Upper lobe of left lung (tissue), 6 donors: ENCODE data around the gene COL23A1. TPM values are rescaled to one million over a fixed set of nuclear protein-coding genes. Genes with fewer than 3 reads are reported as not detected.
"Not testable (repeated sequence)": the region's sequence is repeated elsewhere in the genome, so short reads cannot be mapped to it uniquely, and the experiment has no call there.

Experiments used
- ATAC-seq, 2 donors: fragments of 200-7000 bp; cut with Tn5 transposase; one replicate each; pipeline ENCODE4 v1.9.1; 2022; ENCODE audit warnings: mild to moderate bottlenecking in 2 of 2, moderate library complexity in 2 of 2; ENCODE audit not compliant: low FRiP score in 2 of 2
- DNase-seq, 2 donors: peaks; one replicate each; pipeline ENCODE4 v3.0.0-alpha.2; 2019 to 2020
- H3K27ac ChIP-seq, 4 donors: fragments of 200-600 bp; sonication (generic); one replicate each; pipeline ENCODE4 v1.5.1; 2016 to 2019
- H3K27me3 ChIP-seq, 4 donors: fragments of 200-600 bp; sonication (generic); one replicate each; pipeline ENCODE4 v1.5.1; 2017 to 2019
- H3K36me3 ChIP-seq, 4 donors: fragments of 200-600 bp; sonication (generic); one replicate each; pipeline ENCODE4 v1.5.1; 2016 to 2019
- H3K4me1 ChIP-seq, 4 donors: fragments of 200-600 bp; sonication (generic); one replicate each; pipeline ENCODE4 v1.5.1; 2018 to 2019
- H3K4me3 ChIP-seq, 4 donors: fragments of 200-600 bp; sonication (generic); one replicate each; pipeline ENCODE4 v1.5.1; 2017 to 2019; ENCODE audit warnings: mild to moderate bottlenecking in 2 of 4, moderate library complexity in 1 of 4
- H3K9me3 ChIP-seq, 4 donors: fragments of 200-600 bp; sonication (generic); one replicate each; pipeline ENCODE4 v1.5.1; 2018 to 2019
- EP300 ChIP-seq, 4 donors: sonication (generic); formaldehyde crosslinking; IDR thresholded peaks; one replicate each; pipeline ENCODE4 v1.5.1; 2017; ENCODE audit warnings: antibody characterized with exemption in 4 of 4, control low read depth in 2 of 4
- POLR2A ChIP-seq, 4 donors: fragments of 450-650 bp; IDR thresholded peaks; one replicate each; pipeline ENCODE4 v1.5.1; 2016 to 2017; ENCODE audit warnings: antibody characterized with exemption in 4 of 4, mild to moderate bottlenecking in 2 of 4
- POLR2AphosphoS5 ChIP-seq, 2 donors: sonication (generic); formaldehyde crosslinking; IDR thresholded peaks; one replicate each; pipeline ENCODE4 v1.5.1; 2017; ENCODE audit warnings: antibody characterized with exemption in 2 of 2
- WGBS, 2 donors: methylation state at CpG; one replicate each; pipeline ENCODE4 v1.1.5; 2017 to 2018; 5-methylcytosine and 5-hydroxymethylcytosine counted together
- total RNA-seq, 6 donors: library from RNA; depleted of rRNA in 4 of 6; stranded (reverse); fragments of >200 nt in 4 of 6; gene quantifications; one replicate each; pipeline versions ENCODE4 v1.1.0 to v1.2.1, GENCODE V29; 2016 to 2021
- TF ChIP-seq, protein P1 (sequence below), 6 experiments: fragments of 450-650 bp in 4 of 6; fragments of 200-600 bp in 2 of 6; sonication (generic) in 2 of 6; IDR thresholded peaks; one replicate each; pipeline ENCODE4 v1.5.1; 2016 to 2019; ENCODE audit warnings: antibody characterized with exemption in 6 of 6
- donor health status: DM: no; HTN: no; CAD: no; lungs with moderate emphysema.
- donor health status: DM: no; HTN: yes; CAD: no; lungs with severe emphysema.

The COL23A1 gene
- total RNA-seq, 6 donors from 2014 or later: 0.61 to 3.1 (median 1.5) TPM

DNA sequence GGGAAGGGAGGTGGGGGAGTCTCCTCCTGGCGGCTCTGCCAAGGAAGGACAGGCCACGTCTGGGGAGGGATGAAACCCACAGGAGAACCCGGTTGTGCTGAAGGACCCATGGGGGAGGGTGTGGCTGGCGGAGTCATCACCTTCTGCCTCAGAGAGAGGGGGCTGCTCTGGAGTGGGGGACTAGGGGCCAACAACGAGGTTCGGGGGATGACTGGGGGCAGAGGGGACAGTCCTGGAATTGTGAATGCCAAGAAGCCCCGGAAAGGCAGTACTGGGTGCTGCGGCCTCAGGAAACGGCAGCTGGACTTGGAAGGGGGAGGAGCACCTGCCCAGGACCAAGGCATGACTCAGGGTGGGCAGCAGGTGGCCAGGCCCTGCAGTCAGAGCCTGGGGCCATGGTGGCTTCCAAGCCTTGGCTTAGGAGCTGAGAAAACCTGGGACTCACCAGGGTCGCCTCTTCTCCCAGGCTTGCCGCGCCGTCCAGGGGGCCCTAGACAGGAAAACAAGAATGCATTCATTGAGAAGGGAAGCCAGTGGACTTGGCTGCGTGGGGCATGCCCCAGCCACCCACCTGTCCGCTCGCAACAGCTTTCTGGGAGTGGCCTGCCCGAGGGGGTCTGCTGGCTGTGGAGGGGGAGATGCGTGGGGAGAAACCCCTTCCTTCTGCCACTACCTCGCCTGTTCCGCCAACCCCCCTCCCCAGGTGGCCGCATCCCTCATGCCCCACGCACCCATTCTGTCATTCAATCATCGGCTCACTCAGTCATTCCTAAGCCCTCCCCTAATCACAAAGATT is 283.6 kb downstream of the COL23A1 start:
- H3K27me3 ChIP-seq: no peaks in the 10 kb centered on the region
- H3K36me3 ChIP-seq: no peaks in the 10 kb centered on the region
- TF ChIP-seq POLR2AphosphoS5 (IDR thresholded peaks at IDR 0.05) (no peak), POLR2A (IDR thresholded peaks at IDR 0.05) (no peak), EP300 (IDR thresholded peaks at IDR 0.05) (no peak)
- TF ChIP-seq, protein P1, sequence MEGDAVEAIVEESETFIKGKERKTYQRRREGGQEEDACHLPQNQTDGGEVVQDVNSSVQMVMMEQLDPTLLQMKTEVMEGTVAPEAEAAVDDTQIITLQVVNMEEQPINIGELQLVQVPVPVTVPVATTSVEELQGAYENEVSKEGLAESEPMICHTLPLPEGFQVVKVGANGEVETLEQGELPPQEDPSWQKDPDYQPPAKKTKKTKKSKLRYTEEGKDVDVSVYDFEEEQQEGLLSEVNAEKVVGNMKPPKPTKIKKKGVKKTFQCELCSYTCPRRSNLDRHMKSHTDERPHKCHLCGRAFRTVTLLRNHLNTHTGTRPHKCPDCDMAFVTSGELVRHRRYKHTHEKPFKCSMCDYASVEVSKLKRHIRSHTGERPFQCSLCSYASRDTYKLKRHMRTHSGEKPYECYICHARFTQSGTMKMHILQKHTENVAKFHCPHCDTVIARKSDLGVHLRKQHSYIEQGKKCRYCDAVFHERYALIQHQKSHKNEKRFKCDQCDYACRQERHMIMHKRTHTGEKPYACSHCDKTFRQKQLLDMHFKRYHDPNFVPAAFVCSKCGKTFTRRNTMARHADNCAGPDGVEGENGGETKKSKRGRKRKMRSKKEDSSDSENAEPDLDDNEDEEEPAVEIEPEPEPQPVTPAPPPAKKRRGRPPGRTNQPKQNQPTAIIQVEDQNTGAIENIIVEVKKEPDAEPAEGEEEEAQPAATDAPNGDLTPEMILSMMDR (IDR thresholded peaks at IDR 0.05): no peak
- DNase-seq (peak in 1 of 2 donors; percentile 8), ATAC-seq (no peak)
- no peak overlapping the region for H3K4me3 ChIP-seq
- no peaks in the 10 kb centered on the region for H3K4me1 ChIP-seq
- no peak overlapping the region for H3K27ac ChIP-seq
- WGBS, 2 donors: 81 to 86% methylated on average over 21 to 22 of the region's 23 CpGs
- H3K9me3 ChIP-seq: no peaks in the 10 kb centered on the region

DNA sequence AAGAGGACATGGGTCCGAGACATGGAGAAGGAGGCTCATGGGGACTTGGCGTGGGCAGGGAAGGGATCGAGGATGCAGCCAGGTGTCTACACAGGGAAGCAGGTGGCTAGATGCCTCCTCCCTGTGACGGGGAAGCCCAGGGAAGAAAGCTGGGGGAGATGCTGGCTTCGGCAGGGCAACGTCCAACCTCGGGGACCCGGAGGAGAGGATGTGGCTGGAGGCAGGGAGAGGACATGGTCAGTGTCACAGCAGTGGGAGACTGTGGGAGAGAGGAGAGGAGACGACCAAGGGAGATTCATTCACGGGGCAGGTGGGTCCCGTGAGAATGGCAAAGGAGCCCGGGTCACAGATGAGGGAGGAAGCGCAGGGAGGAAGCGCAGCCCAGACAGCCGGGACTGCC is 284.4 kb downstream of the COL23A1 start:
- Histone ChIP-seq H3K4me3 (no peak overlapping the region), H3K4me1 (no peaks in the 10 kb centered on the region), H3K9me3 (no peaks in the 10 kb centered on the region), H3K27me3 (no peaks in the 10 kb centered on the region), H3K27ac (no peak overlapping the region), H3K36me3 (no peaks in the 10 kb centered on the region)
- WGBS, 2 donors: 78 to 80% methylated on average over 15 of the region's 15 CpGs
- no peak for ATAC-seq
- TF ChIP-seq POLR2AphosphoS5 (IDR thresholded peaks at IDR 0.05) (no peak), POLR2A (IDR thresholded peaks at IDR 0.05) (no peak), EP300 (IDR thresholded peaks at IDR 0.05) (no peak)
- TF ChIP-seq, protein P1 (IDR thresholded peaks at IDR 0.05): no peak
- peak in 1 of 2 donors; percentile 6 for DNase-seq

DNA sequence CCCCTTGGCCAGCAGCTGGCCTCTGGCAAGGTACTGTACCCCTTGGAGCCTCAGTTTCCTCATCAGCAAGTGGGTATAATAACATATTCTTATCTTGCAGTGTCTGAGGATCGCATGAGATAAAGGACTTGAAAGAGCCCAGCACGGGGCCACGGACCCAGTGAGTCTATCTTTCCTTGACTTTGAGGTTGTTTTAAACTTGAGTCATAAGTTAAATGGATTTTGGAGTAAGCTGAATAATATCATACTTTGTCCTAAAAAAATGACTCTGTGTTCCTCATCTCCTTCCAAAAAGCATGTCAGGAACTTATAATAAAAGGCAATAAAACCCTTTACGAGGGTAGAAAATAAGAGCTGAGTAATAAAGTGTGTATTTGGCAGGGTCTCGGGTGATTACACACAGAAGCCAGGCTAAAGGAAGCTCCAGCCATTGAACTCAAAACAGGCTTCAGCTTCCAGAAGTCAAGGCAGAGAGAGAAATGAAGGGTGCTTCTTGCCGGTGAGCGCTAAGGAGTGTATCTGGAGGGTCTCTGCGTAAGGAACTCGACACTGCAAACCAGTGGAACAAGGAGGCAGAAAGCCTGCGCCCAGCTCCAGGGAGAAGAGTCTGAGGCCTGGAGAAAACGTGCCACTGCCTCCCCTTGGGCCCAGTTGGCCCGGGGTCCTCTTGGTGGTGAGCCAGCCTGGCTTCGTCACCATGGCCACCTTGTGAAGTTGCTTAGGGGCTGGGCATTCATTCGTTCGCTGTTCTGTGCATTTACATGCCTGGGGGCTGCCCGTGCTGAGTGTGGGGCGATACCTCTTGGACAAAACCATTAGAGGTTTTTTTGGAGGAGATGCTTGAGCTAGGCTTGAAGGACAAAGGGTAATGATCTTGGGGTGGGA is 285.2 kb downstream of the COL23A1 start:
- no peaks in the 10 kb centered on the region for H3K36me3 ChIP-seq
- ATAC-seq (no peak), DNase-seq (no peak)
- no peaks in the 10 kb centered on the region for H3K4me1 ChIP-seq
- no peak overlapping the region for H3K27ac ChIP-seq
- H3K27me3 ChIP-seq: no peaks in the 10 kb centered on the region
- H3K9me3 ChIP-seq: no peaks in the 10 kb centered on the region
- TF ChIP-seq EP300 (IDR thresholded peaks at IDR 0.05) (no peak), POLR2A (IDR thresholded peaks at IDR 0.05) (no peak), POLR2AphosphoS5 (IDR thresholded peaks at IDR 0.05) (no peak)
- TF ChIP-seq, protein P1 (IDR thresholded peaks at IDR 0.05): no peak
- no peak overlapping the region for H3K4me3 ChIP-seq
- 88 to 89% methylated on average over 16 to 17 of the region's 17 CpGs for whole genome bisulfite sequencing, 2 donors

DNA sequence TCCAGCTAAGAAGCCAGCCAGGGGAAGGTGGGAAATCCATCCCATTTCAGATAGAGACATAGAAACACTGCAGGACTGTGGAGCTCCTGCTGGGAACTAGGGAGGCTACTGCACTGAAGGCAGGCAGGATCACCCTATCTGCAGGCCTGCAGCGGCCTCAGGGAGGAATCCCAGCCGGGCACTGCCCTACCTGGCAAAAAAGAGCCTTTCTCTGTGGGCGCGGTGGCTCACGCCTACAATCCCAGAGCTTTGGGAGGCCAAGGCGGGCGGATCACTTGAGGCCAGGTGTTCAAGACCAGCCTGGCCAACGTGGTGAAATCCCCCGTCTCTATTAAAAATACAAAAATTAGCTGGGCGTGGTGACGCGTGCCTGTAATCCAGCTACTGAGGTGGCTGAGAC is 286.2 kb downstream of the COL23A1 start:
- ATAC-seq (no peak), DNase-seq (no peak)
- H3K4me3 ChIP-seq: no peak overlapping the region
- no peaks in the 10 kb centered on the region for H3K27me3 ChIP-seq
- no peaks in the 10 kb centered on the region for H3K36me3 ChIP-seq
- no peaks in the 10 kb centered on the region for H3K9me3 ChIP-seq
- no peaks in the 10 kb centered on the region for H3K4me1 ChIP-seq
- H3K27ac ChIP-seq: no peak overlapping the region
- WGBS, 2 donors: 81 to 87% methylated on average over 9 to 12 of the region's 12 CpGs
- TF ChIP-seq EP300 (IDR thresholded peaks at IDR 0.05): no peak
- no peak for TF ChIP-seq POLR2A (IDR thresholded peaks at IDR 0.05)
- no peak for TF ChIP-seq POLR2AphosphoS5 (IDR thresholded peaks at IDR 0.05)

DNA sequence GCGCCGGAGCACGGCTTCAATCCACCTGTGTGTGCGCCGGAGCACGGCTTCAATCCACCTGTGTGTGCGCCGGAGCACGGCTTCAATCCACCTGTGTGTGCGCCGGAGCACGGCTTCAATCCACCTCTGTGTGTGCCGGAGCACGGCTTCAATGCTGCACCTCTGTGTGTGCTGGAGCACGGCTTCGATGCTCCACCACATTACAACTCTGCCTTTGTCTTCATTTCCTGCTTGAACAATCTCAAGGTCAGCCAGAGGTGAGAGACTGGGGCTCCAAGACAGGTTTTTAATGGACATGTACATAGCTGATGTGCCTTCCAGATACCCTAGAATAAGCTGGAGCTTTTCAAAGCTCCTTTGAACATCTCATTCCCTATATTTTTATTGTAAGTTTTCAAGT is 287.9 kb downstream of the COL23A1 start:
- not testable (repeated sequence) for H3K27ac ChIP-seq, H3K4me3 ChIP-seq, H3K9me3 ChIP-seq, ATAC-seq, H3K27me3 ChIP-seq, DNase-seq, H3K4me1 ChIP-seq, H3K36me3 ChIP-seq
- 65 to 81% methylated on average over 2 to 13 of the region's 16 CpGs for WGBS, 2 donors
